ENCODE measurements around the gene OR2A5.
"Not testable (repeated sequence)": the region's sequence is repeated elsewhere in the genome, so short reads cannot be mapped to it uniquely, and the experiment has no call there.

OR2A5 gene

GRCh38 chr7:144006692-144007042 is 42.1 kb upstream of the OR2A5 start:
- peaks cover 7% of the 10 kb centered on the region for H3K9me3 ChIP-seq (ENCODE audit: severe bottlenecking)
- no peak overlapping the region for H3K4me3 ChIP-seq (ENCODE audit: low read depth, low read length)
- TF ChIP-seq, protein P1, sequence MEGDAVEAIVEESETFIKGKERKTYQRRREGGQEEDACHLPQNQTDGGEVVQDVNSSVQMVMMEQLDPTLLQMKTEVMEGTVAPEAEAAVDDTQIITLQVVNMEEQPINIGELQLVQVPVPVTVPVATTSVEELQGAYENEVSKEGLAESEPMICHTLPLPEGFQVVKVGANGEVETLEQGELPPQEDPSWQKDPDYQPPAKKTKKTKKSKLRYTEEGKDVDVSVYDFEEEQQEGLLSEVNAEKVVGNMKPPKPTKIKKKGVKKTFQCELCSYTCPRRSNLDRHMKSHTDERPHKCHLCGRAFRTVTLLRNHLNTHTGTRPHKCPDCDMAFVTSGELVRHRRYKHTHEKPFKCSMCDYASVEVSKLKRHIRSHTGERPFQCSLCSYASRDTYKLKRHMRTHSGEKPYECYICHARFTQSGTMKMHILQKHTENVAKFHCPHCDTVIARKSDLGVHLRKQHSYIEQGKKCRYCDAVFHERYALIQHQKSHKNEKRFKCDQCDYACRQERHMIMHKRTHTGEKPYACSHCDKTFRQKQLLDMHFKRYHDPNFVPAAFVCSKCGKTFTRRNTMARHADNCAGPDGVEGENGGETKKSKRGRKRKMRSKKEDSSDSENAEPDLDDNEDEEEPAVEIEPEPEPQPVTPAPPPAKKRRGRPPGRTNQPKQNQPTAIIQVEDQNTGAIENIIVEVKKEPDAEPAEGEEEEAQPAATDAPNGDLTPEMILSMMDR (IDR thresholded peaks at IDR 0.05; ENCODE audit: low read depth, low read length), result no peak

GRCh38 chr7:144009361-144009760 is 39.4 kb upstream of the OR2A5 start:
- Histone ChIP-seq H3K9me3 (ENCODE audit: severe bottlenecking) (peaks cover 7% of the 10 kb centered on the region), H3K4me3 (ENCODE audit: low read depth, low read length) (no peak overlapping the region), H3K27me3 (ENCODE audit: insufficient read depth, low read depth, severe bottlenecking) (no peaks in the 10 kb centered on the region), H3K27ac (no peak overlapping the region), H3K36me3 (no peaks in the 10 kb centered on the region)
- TF ChIP-seq, protein P1 (IDR thresholded peaks at IDR 0.05; ENCODE audit: low read depth, low read length), result no peak
- DNase-seq, result no peak

More at GRCh38 chr7:144006692-144007042, 42.1 kb upstream of the OR2A5 start:
- Histone ChIP-seq H3K27ac (no peak overlapping the region), H3K27me3 (ENCODE audit: insufficient read depth, low read depth, severe bottlenecking) (no peaks in the 10 kb centered on the region), H3K36me3 (no peaks in the 10 kb centered on the region)
- DNase-seq, result no peak

- not testable (repeated sequence) for H3K27ac ChIP-seq; H3K27me3 ChIP-seq (ENCODE audit: insufficient read depth, low read depth, severe bottlenecking); H3K4me3 ChIP-seq (ENCODE audit: low read depth, low read length); H3K36me3 ChIP-seq; H3K9me3 ChIP-seq (ENCODE audit: severe bottlenecking); DNase-seq
Observed at GRCh38 chr7:144010061-144010460, 38.7 kb upstream of the OR2A5 start.

DNA sequence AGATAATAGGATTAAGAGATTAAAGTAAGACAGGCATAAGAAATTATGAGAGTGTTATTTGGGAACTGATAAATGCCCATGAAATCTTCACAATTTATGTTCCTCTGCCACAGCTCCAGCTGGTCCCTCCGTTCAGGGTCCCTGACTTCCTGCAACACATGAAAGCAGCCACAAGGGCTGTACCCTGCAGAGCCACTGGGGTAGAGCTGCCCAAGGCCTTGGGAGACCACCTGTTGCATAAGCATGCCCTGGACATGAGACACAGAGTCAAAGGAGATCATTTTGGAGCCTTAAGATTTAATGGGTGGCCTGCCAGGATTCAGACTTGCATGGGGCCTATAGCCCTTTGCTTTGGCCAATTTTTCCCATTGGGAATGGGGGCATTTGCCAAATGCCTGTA is 37.9 kb upstream of the OR2A5 start:
- not testable (repeated sequence) for H3K9me3 ChIP-seq (ENCODE audit: severe bottlenecking); H3K4me3 ChIP-seq (ENCODE audit: low read depth, low read length); H3K36me3 ChIP-seq; H3K27me3 ChIP-seq (ENCODE audit: insufficient read depth, low read depth, severe bottlenecking); H3K27ac ChIP-seq
- peak; percentile 14 for DNase-seq

- Histone ChIP-seq H3K9me3 (ENCODE audit: severe bottlenecking) (peaks cover 7% of the 10 kb centered on the region), H3K4me3 (ENCODE audit: low read depth, low read length) (no peak overlapping the region), H3K27ac (no peak overlapping the region), H3K27me3 (ENCODE audit: insufficient read depth, low read depth, severe bottlenecking) (no peaks in the 10 kb centered on the region), H3K36me3 (no peaks in the 10 kb centered on the region)
- TF ChIP-seq, protein P1 (IDR thresholded peaks at IDR 0.05; ENCODE audit: low read depth, low read length), result no peak
- DNase-seq, result no peak
Observed at GRCh38 chr7:144011458-144012230, 37.1 kb upstream of the OR2A5 start.

GRCh38 chr7:144018065-144018464 is 30.7 kb upstream of the OR2A5 start:
- Histone ChIP-seq H3K27me3 (ENCODE audit: insufficient read depth, low read depth, severe bottlenecking) (no peaks in the 10 kb centered on the region), H3K4me3 (ENCODE audit: low read depth, low read length) (no peak overlapping the region), H3K36me3 (no peaks in the 10 kb centered on the region), H3K9me3 (ENCODE audit: severe bottlenecking) (no peaks in the 10 kb centered on the region), H3K27ac (no peak overlapping the region)
- DNase-seq, result no peak
- TF ChIP-seq, protein P1 (IDR thresholded peaks at IDR 0.05; ENCODE audit: low read depth, low read length), result no peak

- TF ChIP-seq, protein P1 (IDR thresholded peaks at IDR 0.05; ENCODE audit: low read depth, low read length), result no peak
- no peak for DNase-seq
- H3K27me3 ChIP-seq (ENCODE audit: insufficient read depth, low read depth, severe bottlenecking), result no peaks in the 10 kb centered on the region
Observed at GRCh38 chr7:144019457-144019856, 29.3 kb upstream of the OR2A5 start.

More at GRCh38 chr7:144019457-144019856, 29.3 kb upstream of the OR2A5 start:
- H3K4me3 ChIP-seq (ENCODE audit: low read depth, low read length), result no peak overlapping the region
- no peak overlapping the region for H3K27ac ChIP-seq
- no peaks in the 10 kb centered on the region for H3K36me3 ChIP-seq
- no peaks in the 10 kb centered on the region for H3K9me3 ChIP-seq (ENCODE audit: severe bottlenecking)

Data from WERI-Rb-1 (cell line).